ENCODE results near the gene TREX2.
"Not testable (repeated sequence)": the region's sequence is repeated elsewhere in the genome, so short reads cannot be mapped to it uniquely, and the experiment has no call there.

Gene TREX2

GRCh38 chrX:153405426-153405825 lies 40.4 kb downstream of the TREX2 start:
- no peak for TF ChIP-seq CTCF (conservative IDR thresholded peaks at IDR 0.05; ENCODE audit: low read length)
- no peak overlapping the region for H3K4me3 ChIP-seq (ENCODE audit: low read length)
- no peak for DNase-seq (ENCODE audit: low read depth)

GRCh38 chrX:153404333-153404732 lies 41.5 kb downstream of the TREX2 start:
- DNase-seq (ENCODE audit: low read depth); H3K4me3 ChIP-seq (ENCODE audit: low read length): not testable (repeated sequence)

GRCh38 chrX:153401133-153401764 lies 44.6 kb downstream of the TREX2 start, which contains the start of gene PNMA6E:
TSS of gene PNMA6E (minus strand) at chrX:153401350. CDS start at chrX:153398849, 2,501 bp downstream.
- H3K4me3 ChIP-seq (ENCODE audit: low read length): no peak within 1 kb of the TSS
- no peak for TF ChIP-seq CTCF (conservative IDR thresholded peaks at IDR 0.05; ENCODE audit: low read length)
- no peak for DNase-seq (ENCODE audit: low read depth)

GRCh38 chrX:153400146-153401132 lies 45.4 kb downstream of the TREX2 start:
- H3K4me3 ChIP-seq (ENCODE audit: low read length): no peak overlapping the region
- DNase-seq (ENCODE audit: low read depth): no peak
- TF ChIP-seq CTCF (conservative IDR thresholded peaks at IDR 0.05; ENCODE audit: low read length): peak; percentile 52

GRCh38 chrX:153398275-153398960 lies 47.4 kb downstream of the TREX2 start:
- H3K4me3 ChIP-seq (ENCODE audit: low read length): no peak overlapping the region
- no peak for TF ChIP-seq CTCF (conservative IDR thresholded peaks at IDR 0.05; ENCODE audit: low read length)
- no peak for DNase-seq (ENCODE audit: low read depth)

- H3K4me3 ChIP-seq (ENCODE audit: low read length): no peak overlapping the region
- TF ChIP-seq CTCF (conservative IDR thresholded peaks at IDR 0.05; ENCODE audit: low read length): no peak
- DNase-seq (ENCODE audit: low read depth): no peak
Measured at GRCh38 chrX:153397256-153397960, 48.4 kb downstream of the TREX2 start.
